K562 (cell line): Measurements from ENCODE around the gene GRIK2.

Experiments
- BACH1 ChIP-seq: fragments of 200-800 bp; sonication (Bioruptor generic); IDR thresholded peaks from 2 replicates; pipeline ENCODE4 v1.6.1; 2016; ENCODE audit warnings: missing genetic modification characterization, missing compliant biosample characterization
- FOXM1 ChIP-seq, 2 experiments: fragments of 450-650 bp in 1 of 2; sonication (generic) in 1 of 2; formaldehyde crosslinking in 1 of 2; IDR thresholded peaks; 2 replicates each; pipeline versions ENCODE4 v1.6.1 to v1.9.0; 2017 to 2022; ENCODE audit warnings: low read depth in 2 of 2, mild to moderate bottlenecking in 2 of 2, missing genetic modification reagents in 1 of 2, moderate library complexity in 1 of 2
- POLR3A ChIP-seq: IDR thresholded peaks from 2 replicates; pipeline ENCODE4 v1.6.1; 2011; ENCODE audit warnings: borderline replicate concordance, mild to moderate bottlenecking, moderate library complexity; ENCODE audit not compliant: insufficient read length, insufficient read depth; ENCODE audit errors: extremely low read depth
- SP2 ChIP-seq: IDR thresholded peaks from 2 replicates; pipeline ENCODE4 v1.6.1; 2011; ENCODE audit warnings: mild to moderate bottlenecking, low read depth, low read length, moderate library complexity; ENCODE audit not compliant: poor library complexity, severe bottlenecking; ENCODE audit errors: extremely low read depth
- TSC22D4 ChIP-seq: fragments of 450-650 bp; IDR thresholded peaks from 2 replicates; pipeline ENCODE4 v1.6.1; 2016; ENCODE audit warnings: missing genetic modification characterization, missing biosample characterization, control low read depth
- U2AF1 ChIP-seq: fragments of 200-400 bp; formaldehyde crosslinking; optimal IDR thresholded peaks from 2 replicates; pipeline ENCODE3; 2017; ENCODE audit warnings: mild to moderate bottlenecking, low read depth, low read length, moderate library complexity
- ZBTB33 ChIP-seq: sonication (generic); formaldehyde crosslinking; IDR thresholded peaks from 2 replicates; pipeline ENCODE4 v1.8.1; 2023; ENCODE audit warnings: mild to moderate bottlenecking, missing genetic modification reagents
- TF ChIP-seq, protein P1 (sequence below), 3 experiments: IDR thresholded peaks in 2 of 3; conservative IDR thresholded peaks in 1 of 3; 2 replicates each; pipeline ENCODE4 v1.5.1; 2011 to 2012; ENCODE audit warnings: low read length in 3 of 3, mild to moderate bottlenecking in 3 of 3, control low read depth in 2 of 3, improper control_type of control experiment in 1 of 3, inconsistent platforms in 1 of 3, low read depth in 1 of 3, mixed read lengths in 1 of 3, moderate library complexity in 1 of 3; ENCODE audit not compliant: insufficient read depth in 2 of 3

GRCh38 chr6:101434601-101435000 is 41.1 kb downstream of the GRIK2 start:
- no peak for TF ChIP-seq ZBTB33 (CRISPR knock-in tag)
- TF ChIP-seq POLR3A = no peak
- TF ChIP-seq, protein P1, sequence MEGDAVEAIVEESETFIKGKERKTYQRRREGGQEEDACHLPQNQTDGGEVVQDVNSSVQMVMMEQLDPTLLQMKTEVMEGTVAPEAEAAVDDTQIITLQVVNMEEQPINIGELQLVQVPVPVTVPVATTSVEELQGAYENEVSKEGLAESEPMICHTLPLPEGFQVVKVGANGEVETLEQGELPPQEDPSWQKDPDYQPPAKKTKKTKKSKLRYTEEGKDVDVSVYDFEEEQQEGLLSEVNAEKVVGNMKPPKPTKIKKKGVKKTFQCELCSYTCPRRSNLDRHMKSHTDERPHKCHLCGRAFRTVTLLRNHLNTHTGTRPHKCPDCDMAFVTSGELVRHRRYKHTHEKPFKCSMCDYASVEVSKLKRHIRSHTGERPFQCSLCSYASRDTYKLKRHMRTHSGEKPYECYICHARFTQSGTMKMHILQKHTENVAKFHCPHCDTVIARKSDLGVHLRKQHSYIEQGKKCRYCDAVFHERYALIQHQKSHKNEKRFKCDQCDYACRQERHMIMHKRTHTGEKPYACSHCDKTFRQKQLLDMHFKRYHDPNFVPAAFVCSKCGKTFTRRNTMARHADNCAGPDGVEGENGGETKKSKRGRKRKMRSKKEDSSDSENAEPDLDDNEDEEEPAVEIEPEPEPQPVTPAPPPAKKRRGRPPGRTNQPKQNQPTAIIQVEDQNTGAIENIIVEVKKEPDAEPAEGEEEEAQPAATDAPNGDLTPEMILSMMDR (IDR thresholded peaks at IDR 0.05 in 2 of 3, conservative IDR thresholded peaks at IDR 0.05 in 1 of 3; ENCODE audit: insufficient read depth in 2 of 3, low read depth in 1 of 3, low read length in 3 of 3) = no peak
- no peak for TF ChIP-seq FOXM1 (IDR thresholded peaks at IDR 0.05; ENCODE audit: low read depth)
- TF ChIP-seq FOXM1 (CRISPR knock-in tag; IDR thresholded peaks at IDR 0.05; ENCODE audit: low read depth) = no peak
- no peak for TF ChIP-seq U2AF1
- no peak for TF ChIP-seq TSC22D4 (tag)
- no peak for TF ChIP-seq SP2
- TF ChIP-seq BACH1 (tag) = no peak
